ENCODE results near the gene PLD6.

GRCh38 chr17:17166446-17166845 lies 39.7 kb downstream of the PLD6 start:
- TF ChIP-seq FOXA1 (IDR thresholded peaks at IDR 0.05) = no peak
- TF ChIP-seq TARDBP (IDR thresholded peaks at IDR 0.05) = no peak
- TF ChIP-seq BHLHE40 (IDR thresholded peaks at IDR 0.05; ENCODE audit: borderline replicate concordance) = no peak
- TF ChIP-seq ARNT (IDR thresholded peaks at IDR 0.05) = no peak
- TF ChIP-seq SP1 (IDR thresholded peaks at IDR 0.05) = no peak
- TF ChIP-seq ZNF384 (IDR thresholded peaks at IDR 0.05) = no peak
- no peak for TF ChIP-seq HDGF (IDR thresholded peaks at IDR 0.05; ENCODE audit: borderline replicate concordance)
- no peak for TF ChIP-seq PKNOX1 (IDR thresholded peaks at IDR 0.05)

Measured in HEK293T (cell line).